Heart left ventricle (tissue), 16 donors: Measurements from ENCODE around the gene ASB10. TPM values are rescaled to one million over a fixed set of nuclear protein-coding genes. Genes with fewer than 3 reads are reported as not detected.

Experiments
- ATAC-seq, 4 donors: fragments of 200-7000 bp; cut with Tn5 transposase; one replicate each; pipeline ENCODE4 v1.9.1; 2020 to 2022; ENCODE audit warnings: moderate library complexity in 4 of 4, mild to moderate bottlenecking in 3 of 4, moderate number of reproducible peaks in 1 of 4
- DNase-seq, 5 donors: peaks; one replicate each; pipeline ENCODE4 v3.0.0-alpha.2; 2020
- H3K27ac ChIP-seq, 12 donors: fragments of 200-600 bp; sonication (generic) in 4 of 12; one replicate each; pipeline versions ENCODE4 v1.5.0 to v1.8.0; 2016 to 2022; ENCODE audit warnings: mild to moderate bottlenecking in 2 of 12
- H3K27me3 ChIP-seq, 9 donors: fragments of 200-600 bp; sonication (generic) in 2 of 9; one replicate each; pipeline versions ENCODE4 v1.5.1 to v1.8.0; 2016 to 2022; ENCODE audit warnings: mild to moderate bottlenecking in 3 of 9
- H3K36me3 ChIP-seq, 9 donors: fragments of 200-600 bp; sonication (generic) in 2 of 9; one replicate each; pipeline versions ENCODE4 v1.5.0 to v1.8.0; 2018 to 2022; ENCODE audit warnings: mild to moderate bottlenecking in 2 of 9
- H3K4me1 ChIP-seq, 12 donors: fragments of 200-600 bp; sonication (generic) in 4 of 12; one replicate each; pipeline versions ENCODE4 v1.5.0 to v1.8.0; 2016 to 2022; ENCODE audit warnings: mild to moderate bottlenecking in 3 of 12
- H3K4me3 ChIP-seq, 12 donors: fragments of 200-600 bp; sonication (generic) in 4 of 12; one replicate each; pipeline versions ENCODE4 v1.5.0 to v1.8.0; 2017 to 2022; ENCODE audit warnings: mild to moderate bottlenecking in 9 of 12, moderate library complexity in 4 of 12
- H3K9me3 ChIP-seq, 12 donors: fragments of 200-600 bp; sonication (generic) in 4 of 12; one replicate each; pipeline versions ENCODE4 v1.5.0 to v1.8.0; 2016 to 2022; ENCODE audit warnings: mild to moderate bottlenecking in 1 of 12
- CTCF ChIP-seq, 12 donors: fragments of 200-600 bp; sonication (generic) in 4 of 12; IDR thresholded peaks; one replicate each; pipeline versions ENCODE4 v1.5.0 to v1.8.0; 2018 to 2022; ENCODE audit warnings: antibody characterized with exemption in 12 of 12, mild to moderate bottlenecking in 5 of 12
- POLR2A ChIP-seq, 2 donors: fragments of 450-650 bp; IDR thresholded peaks; one replicate each; pipeline ENCODE4 v1.6.1; 2017; ENCODE audit warnings: antibody characterized with exemption in 2 of 2, mild to moderate bottlenecking in 2 of 2, moderate library complexity in 2 of 2
- WGBS, 4 donors: extraction: QIAGEN DNeasy Blood & Tissue Kit in 2 of 4; methylation state at CpG; one replicate each; pipeline versions ENCODE4 v1.1.5 to v1.1.7; 2013 to 2018; 5-methylcytosine and 5-hydroxymethylcytosine counted together
- intact Hi-C, 10 donors: fragments of 100-400 bp; cut with DNase I; formaldehyde crosslinking; loops; one replicate each; pipeline versions ENCODE4 v1.11.1 to v1.14.2; 2022
- polyA plus RNA-seq, 2 donors: library from polyadenylated mRNA; stranded (reverse); fragments of 200-250 nt; gene quantifications; one replicate each; pipeline ENCODE4 v1.2.3, GENCODE V29; 2013
- total RNA-seq, 9 donors: library from RNA; depleted of rRNA in 2 of 9; stranded (reverse); fragments of >200 nt in 2 of 9; fragmentation: NEBNext Ultra II Directional in 3 of 9; extraction: Animal tissue kit (Norgen Biotek cat#: 25700) in 3 of 9; gene quantifications; one replicate each; pipeline versions ENCODE4 v1.1.0 to v1.2.4, GENCODE V29; 2016 to 2023
- donor health status: ischemic (EF 13 %, LVEDD 7.1; RV severe dilation, severe dysfunction).
- donor health status: healthy with polysubstance abuse.
- donor health status: DM: no; HTN: yes; CAD: no.
- donor health status: DM: no; HTN: no; CAD: no.
- donor health status: ischemic (EF 25% LVEDD 6.9; RV normal size, moderate dysfunction).
- donor health status: ischemic (EF 25% LVEDD 5.7; RV mildly dilated, moderate dysfunction).
- donor health status: healthy.
- donor health status: DM: yes; HTN: yes; CAD: no.
- donor health status: ischemic (EF 35%, LVEDD 5.7; RV mildly dilated, moderate dysfunction).
- donor health status: nonischemic (EF 11% LVEDD 7.7; RV severe dilation, severe dysfunction).
- donor health status: DM: yes; HTN: yes; CAD: no.
- donor health status: PGD.
- donor health status: ischemic (EF 29% LVEDD 5.4; RV normal size, mild dysfunction).
- donor health status: nonischemic (EF 23%, LVEDD 6.1; RV moderate dilation, normal function).

ASB10 gene
- total and polyA plus RNA-seq, 11 donors = 6.9 to 37.1 (median 25.5) TPM

DNA sequence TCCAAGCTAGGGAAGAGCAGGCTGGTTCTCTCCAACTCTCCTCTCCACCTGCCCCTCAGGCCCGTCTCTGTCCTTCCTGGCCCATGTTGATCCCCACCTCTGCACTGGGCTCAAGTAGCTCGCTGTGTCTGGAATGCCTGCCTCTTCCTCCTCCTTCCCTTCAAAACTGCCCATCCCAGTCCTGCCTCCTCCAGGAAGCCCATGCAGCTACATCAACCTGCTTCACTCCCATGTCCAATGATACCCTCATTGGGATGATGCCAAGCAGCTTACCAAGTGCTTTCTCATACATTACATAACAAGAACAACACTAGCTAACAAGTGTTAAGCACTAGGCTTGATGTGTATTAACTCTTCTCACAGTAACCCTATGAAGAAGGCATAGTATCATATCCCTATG, 8.2 kb downstream of the ASB10 start:
- Histone ChIP-seq H3K9me3 (no peaks in the 10 kb centered on the region), H3K27me3 (peaks cover 0 to 22% (median 0%) of the 10 kb centered on the region in 9 donors), H3K27ac (no peak overlapping the region), H3K4me3 (no peak overlapping the region), H3K4me1 (peaks cover 0 to 9% (median 0%) of the 10 kb centered on the region in 12 donors), H3K36me3 (peaks cover 0 to 7% (median 0%) of the 10 kb centered on the region in 9 donors)
- 67 to 75% (median 70%) methylated on average over 2 of the region's 2 CpGs for WGBS, 4 donors
- intact Hi-C loops = loop anchor here in 3 of 10 donors (10.0 kb wide), 2 partner anchors 126 to 284 kb away; no protein-coding TSS in a partner anchor
- no peak for ATAC-seq
- TF ChIP-seq CTCF (IDR thresholded peaks at IDR 0.05) (no peak), POLR2A (IDR thresholded peaks at IDR 0.05) (no peak)
- DNase-seq = no peak

DNA sequence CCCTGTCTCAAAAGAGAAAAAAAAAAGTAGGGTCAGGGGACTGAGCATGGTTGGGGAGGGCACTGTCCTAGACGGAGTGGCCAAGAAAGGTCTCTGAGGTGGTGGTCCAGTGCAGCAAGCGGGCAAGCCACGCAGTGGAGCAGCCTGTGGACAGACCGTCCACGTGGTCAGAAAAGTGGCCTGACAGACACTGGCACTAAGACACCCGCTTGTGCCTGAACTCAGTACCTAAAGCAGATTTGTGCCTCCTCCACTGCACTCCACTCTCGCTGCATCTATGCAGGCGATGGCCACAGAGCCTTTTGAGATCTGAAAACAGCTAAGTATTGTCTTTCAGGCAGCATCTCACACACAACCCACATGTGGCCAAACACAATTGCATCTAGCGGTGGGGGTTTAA, 8.8 kb downstream of the ASB10 start:
- Histone ChIP-seq H3K9me3 (no peaks in the 10 kb centered on the region), H3K27ac (no peak overlapping the region), H3K4me1 (peaks cover 0 to 9% (median 0%) of the 10 kb centered on the region in 12 donors), H3K4me3 (no peak overlapping the region), H3K36me3 (peaks cover 0 to 7% (median 0%) of the 10 kb centered on the region in 9 donors), H3K27me3 (peaks cover 0 to 26% (median 0%) of the 10 kb centered on the region in 9 donors)
- WGBS, 4 donors = 84 to 92% (median 86%) methylated on average over 9 of the region's 9 CpGs
- TF ChIP-seq CTCF (IDR thresholded peaks at IDR 0.05) = no peak
- no peak for TF ChIP-seq POLR2A (IDR thresholded peaks at IDR 0.05)
- intact Hi-C loops = loop anchor here in 3 of 10 donors (10.0 kb wide), 2 partner anchors 127 to 283 kb away; no protein-coding TSS in a partner anchor
- no peak for DNase-seq
- no peak for ATAC-seq

- WGBS, 4 donors = 91 to 100% (median 94%) methylated on average over 1 of the region's 1 CpG; no CpG with 5 or more reads in 1 of the 4 donors
- no peak overlapping the region for H3K27ac ChIP-seq
- H3K27me3 ChIP-seq = peaks cover 0 to 30% (median 0%) of the 10 kb centered on the region in 9 donors
- TF ChIP-seq POLR2A (IDR thresholded peaks at IDR 0.05) = no peak
- TF ChIP-seq CTCF (IDR thresholded peaks at IDR 0.05) = no peak
- intact Hi-C loops = loop anchor here in 3 of 10 donors (10.0 kb wide), 2 partner anchors 127 to 283 kb away; no protein-coding TSS in a partner anchor
- ATAC-seq (no peak), DNase-seq (no peak)
- no peak overlapping the region for H3K4me3 ChIP-seq
- H3K36me3 ChIP-seq = peaks cover 0 to 7% (median 0%) of the 10 kb centered on the region in 9 donors
- no peaks in the 10 kb centered on the region for H3K9me3 ChIP-seq
- H3K4me1 ChIP-seq = peaks cover 0 to 7% (median 0%) of the 10 kb centered on the region in 12 donors
Observed at GRCh38 chr7:151177310-151177709, 9.7 kb downstream of the ASB10 start.

DNA sequence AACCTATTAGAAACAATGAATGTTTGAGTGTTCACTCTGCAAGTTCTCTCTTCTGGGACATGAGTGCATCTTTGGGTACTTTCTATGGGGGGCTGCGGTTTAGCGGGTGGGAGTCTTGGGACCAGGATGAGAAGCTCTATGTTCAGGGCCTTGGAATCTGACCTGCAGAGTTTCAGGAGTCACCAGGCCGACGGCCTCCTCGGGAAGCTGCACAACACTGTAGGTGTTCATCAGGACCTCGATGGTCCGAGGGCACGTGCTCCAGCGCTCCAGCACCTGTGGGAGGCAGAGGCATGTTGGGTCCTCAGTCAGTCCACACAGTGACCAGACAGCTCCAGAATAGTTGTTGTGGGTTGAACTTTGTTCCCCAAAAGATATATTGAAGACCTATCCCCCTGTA, 10.6 kb downstream of the ASB10 start:
- ATAC-seq = no peak
- WGBS, 4 donors = 88 to 95% (median 90%) methylated on average over 6 to 9 of the region's 9 CpGs
- Histone ChIP-seq H3K9me3 (no peaks in the 10 kb centered on the region), H3K27ac (no peak overlapping the region), H3K36me3 (peaks cover 0 to 7% (median 0%) of the 10 kb centered on the region in 9 donors), H3K4me3 (no peak overlapping the region), H3K27me3 (peaks cover 0 to 30% (median 0%) of the 10 kb centered on the region in 9 donors), H3K4me1 (peaks cover 0 to 7% (median 0%) of the 10 kb centered on the region in 12 donors)
- intact Hi-C loops = loop anchor here in 3 of 10 donors (10.0 kb wide), 2 partner anchors 128 to 282 kb away; no protein-coding TSS in a partner anchor
- DNase-seq = no peak
- TF ChIP-seq POLR2A (IDR thresholded peaks at IDR 0.05) (no peak), CTCF (IDR thresholded peaks at IDR 0.05) (no peak)
